GM21619 (cell line): Measurements from ENCODE around the gene LMO3.
"Not testable (repeated sequence)": the region's sequence is repeated elsewhere in the genome, so short reads cannot be mapped to it uniquely, and the experiment has no call there.

Experiments
- ATAC-seq: cut with Tn5 transposase; IDR thresholded peaks from one replicate; pipeline ENCODE4 v1.9.1; 2021; ENCODE audit not compliant: unreplicated experiment

LMO3 gene

DNA sequence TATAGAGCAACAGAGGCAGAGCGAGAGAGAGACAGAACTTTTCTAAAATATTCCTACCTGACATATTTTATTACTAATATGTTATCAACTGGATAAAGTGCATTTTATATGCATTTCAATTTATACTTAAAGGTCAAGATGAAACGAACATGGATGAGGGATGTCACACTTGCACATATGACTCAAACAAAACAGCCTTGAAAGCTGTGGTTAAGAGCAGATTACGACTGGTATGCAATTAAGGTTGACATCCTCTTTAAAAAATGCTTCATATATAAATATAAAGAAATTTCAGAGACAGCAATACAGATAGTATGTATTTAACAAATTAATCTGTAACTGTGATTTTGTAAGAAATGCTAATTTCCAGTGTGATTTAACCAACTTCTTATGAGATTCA, 52.5 kb downstream of the LMO3 start:
- no peak for ATAC-seq

DNA sequence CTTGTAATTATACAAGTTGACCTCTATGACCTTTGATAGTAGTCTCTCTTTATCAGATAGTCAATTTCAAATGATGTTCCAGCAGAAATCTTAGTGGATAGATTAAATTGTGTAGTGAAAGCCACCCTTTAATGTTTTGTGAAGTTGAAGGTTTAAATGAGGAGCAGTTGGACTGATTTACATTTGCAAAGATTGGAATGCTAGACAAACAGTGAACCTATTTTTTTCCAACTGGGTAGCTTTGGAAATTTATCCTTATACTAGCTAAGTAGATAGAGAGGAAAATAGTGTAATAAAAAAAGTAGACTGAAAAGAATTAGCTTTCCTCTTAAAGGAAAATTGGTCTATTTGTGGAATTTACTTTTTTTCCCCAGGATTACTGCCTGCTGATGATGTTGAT, 53.7 kb downstream of the LMO3 start:
- ATAC-seq, result no peak

DNA sequence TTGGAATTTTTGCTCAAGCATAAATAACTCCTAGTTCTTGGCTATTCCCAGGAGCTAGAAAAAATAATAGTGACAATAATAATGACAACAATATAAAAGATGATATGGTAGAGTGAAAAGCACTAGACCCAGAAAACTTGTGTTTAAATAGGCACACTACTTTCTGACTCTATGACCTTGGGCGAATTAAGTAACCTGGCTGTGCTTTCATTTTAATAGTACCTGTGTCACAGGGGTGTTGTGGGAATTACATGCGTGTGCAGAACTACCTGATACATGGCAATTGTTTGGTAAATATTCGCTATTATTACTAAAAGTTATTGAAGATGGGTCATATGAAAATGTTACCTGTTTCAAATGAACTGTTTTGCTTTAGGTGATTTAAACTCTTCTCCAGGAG, 60.1 kb downstream of the LMO3 start:
- no peak for ATAC-seq

DNA sequence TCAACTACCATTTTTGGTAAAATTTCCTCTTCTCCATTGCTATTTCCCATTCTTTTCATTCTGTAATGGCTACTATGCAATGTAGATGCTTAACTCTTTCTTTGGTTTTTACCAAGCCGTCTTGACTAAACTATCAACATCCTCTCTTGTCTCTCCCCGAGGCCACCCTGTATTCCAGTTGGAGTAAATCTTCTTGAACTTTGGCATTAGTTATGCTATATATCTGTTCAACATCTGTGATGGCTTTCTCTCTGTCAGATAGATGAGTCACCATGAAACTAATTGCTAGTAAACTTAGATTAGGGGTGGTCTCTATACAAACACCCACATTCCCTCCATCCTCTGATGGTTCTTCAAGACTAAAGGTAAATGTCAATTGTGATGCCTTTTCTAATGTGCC, 63.4 kb downstream of the LMO3 start:
- ATAC-seq, result no peak

DNA sequence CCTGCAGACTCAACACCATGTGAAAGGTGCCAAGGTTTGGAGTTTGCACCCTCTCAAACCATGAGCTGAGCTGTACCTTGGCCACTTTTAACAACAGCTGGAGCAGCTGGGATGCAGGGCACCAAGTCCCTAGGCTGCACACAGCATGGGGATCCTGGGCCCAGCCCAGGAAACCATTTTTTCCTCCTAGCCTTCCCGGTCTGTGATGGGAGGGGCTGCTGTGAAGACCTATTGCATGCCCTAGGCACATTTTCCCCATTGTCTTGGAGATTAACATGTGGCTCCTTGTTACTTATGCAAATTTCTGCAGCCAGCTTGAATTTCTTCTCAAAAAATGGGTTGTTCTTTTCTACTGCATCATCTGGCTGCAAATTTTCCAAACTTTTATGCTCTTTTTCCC, 68.3 kb downstream of the LMO3 start:
- ATAC-seq, result not testable (repeated sequence)

DNA sequence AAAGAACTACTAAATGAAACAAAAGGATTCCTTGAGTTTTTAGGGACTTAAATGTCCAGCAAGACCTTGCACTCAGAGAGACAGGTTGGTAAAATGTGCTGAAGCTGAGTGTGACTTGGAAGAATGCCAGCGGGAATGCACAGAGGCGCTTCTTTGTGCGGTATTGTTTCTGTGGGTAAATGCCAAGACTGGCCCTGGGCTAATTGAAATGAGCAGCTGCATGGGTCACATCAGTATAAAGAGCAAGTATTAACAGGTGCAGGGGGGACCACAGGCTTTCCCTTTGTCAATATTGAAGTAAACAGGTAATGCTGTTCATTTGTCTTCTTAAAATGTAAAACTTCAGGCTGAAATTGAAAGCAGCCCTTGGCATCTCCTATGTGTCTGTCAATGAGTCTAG, 74.3 kb downstream of the LMO3 start:
- ATAC-seq, result no peak

DNA sequence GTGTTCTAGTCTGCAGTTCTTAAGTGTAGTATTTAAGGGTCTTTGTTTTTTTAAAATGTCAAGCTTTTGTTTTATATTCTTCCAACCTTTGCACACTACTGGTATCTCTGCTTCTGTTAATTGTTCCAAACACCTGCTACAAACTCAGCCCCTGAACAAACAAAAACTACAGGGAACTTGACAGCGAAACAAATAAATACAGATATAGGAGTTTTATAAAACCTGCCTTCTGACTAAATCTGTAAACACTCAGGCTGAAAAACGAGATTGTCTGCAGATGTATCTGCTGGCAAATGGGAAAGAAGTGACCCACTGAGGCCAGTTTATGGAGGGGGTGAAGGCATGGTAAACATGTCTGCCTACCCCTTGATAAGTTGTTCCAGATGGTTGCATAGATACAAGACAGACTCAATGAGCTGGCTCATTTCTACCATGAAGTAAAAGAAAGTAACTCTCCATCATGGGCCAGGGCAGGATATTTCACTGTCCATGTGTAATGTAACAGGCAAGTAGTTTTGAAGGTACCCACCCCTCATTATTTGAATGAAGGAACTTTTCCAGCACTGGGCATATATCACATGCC, 75.6 kb downstream of the LMO3 start:
- ATAC-seq, result no peak

DNA sequence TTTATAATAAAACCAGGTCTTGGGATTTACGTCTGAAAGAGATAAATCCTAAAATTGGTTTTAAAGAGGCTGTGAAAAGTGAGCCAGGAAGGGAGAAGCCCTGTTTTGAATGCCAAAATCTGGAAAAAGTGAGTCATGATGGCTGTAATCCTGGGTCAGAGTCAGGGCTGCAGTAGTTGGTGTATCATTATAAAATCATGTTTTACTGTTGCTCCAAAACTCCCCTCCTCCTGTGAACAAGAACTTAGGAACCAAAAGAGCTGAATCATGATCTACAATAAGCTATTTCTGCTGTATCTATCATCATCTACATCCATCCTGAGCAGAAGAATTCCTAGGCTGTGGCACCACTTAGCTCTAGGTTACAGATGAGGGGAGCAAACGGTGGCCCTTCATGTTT, 79.3 kb downstream of the LMO3 start:
- ATAC-seq, result no peak

DNA sequence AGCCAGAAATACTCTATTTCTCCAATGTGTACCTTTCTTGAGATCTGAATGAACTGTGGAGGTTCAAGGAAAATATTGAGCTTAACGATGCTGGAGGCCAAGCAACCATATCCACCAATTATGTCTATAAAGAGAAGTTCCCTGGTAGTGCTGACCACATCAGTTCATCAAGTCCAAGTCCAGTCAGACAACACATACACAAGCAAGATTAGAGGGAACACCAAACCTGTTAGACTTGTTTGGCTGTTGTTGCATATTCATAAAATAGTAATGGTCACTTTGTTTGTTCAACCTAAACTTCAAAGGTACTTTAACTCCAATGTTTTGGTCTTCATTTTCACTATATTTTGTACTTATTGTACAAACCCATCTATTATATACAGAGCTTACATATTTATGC, 81.6 kb downstream of the LMO3 start:
- no peak for ATAC-seq

DNA sequence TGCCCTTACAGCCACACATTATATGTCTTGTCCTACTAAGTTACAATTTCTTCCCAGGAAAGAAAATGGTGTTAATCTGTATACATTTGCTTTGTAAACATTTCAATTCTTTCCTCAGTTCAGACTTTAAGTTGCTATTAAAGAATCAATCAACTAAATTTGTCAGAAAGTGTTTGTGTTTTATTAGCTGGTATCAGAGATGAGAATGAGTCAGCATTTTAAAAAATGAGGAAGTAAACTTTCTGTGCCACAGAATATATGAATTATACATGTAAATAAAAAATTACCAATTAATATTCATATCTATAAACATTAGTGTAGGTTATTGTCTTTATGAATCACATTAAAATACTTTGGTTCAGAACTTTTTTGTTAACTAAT, 82.0 kb downstream of the LMO3 start:
- no peak for ATAC-seq

DNA sequence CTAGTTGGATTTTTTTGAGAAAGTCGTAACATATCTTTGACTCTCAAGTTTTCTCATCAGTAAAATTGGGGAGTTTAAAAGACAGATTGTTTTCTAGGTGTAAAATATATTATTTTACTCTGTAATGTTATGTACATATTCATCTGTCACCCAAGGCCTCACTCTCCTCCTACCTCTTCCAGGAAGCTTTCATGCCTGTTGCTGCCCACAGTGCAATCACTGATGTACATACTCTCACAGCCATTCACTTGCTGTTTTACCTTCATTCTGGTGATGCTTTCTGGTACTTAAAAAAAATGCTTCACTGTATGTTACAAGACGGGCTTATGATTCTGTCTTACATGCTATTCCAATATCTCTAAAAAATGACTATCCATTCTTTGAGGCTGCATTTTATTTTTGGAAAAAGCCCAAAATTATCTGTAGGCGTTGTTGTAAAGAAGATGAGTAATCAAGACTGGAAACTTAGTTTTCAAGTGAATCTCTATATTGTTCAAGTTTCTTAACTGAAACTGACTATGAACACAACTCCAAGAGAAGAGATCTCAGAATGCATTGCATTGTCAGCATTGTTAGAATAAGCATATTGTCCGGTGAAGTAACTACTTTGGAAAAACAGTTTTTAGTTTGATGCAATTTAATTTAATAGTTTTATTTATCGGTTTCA, 82.5 kb downstream of the LMO3 start:
- no peak for ATAC-seq

DNA sequence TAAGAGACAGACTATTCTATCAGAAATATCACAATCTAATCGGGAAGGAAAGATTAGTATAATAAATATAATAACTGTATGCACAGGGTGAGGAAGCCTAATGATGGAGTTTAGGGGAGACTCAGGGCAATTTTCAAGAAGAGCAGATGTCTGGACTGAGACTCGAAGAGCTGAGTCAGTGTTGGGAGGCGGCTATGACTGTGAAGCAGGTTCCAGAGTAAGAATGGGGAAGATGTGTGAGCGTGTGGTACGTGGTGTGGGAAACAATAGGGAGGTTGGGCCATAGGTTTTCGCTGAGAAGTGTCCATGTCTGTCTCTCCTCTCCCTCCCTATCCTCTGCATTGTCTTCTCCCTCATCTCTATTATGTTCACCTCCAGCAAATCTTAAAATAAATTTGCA, 85.6 kb downstream of the LMO3 start:
- ATAC-seq, result no peak

DNA sequence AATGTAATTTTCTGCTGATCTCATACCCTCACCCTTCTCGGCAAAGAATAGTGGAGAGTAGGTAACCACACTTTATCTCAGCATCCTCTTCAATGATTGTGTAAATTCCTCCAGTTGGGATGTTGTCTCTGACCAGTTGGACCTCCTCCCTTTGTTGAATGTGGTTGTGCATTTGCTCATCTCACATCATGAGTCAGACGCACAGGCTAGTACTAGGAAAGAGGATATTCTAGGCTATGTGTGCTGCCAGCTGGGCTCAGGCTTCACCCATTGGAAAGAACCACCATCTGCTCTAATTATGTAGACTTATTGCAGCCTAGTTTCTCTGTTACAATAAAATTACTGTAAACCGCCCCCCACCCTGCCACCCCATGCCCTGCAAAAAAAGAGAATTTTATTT, 90.3 kb downstream of the LMO3 start:
- no peak for ATAC-seq

DNA sequence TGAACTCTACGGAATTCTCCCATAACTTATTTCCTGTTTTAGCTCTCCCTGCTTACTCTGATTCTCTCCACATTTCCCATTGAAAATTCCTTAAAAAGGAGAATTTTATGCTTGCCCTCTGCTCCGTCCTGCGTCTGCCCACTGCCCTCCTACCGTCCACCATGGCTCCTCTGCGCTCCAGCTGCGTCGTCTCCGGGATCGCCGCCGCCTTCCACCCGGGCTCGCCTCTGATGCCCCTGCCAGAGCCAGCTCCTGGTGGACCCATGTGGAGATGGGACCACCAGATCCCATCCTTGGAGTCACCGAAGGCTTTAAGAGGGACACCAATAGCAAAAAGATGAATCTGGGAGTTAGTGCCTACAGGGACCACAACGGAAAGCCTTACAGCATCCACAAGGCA, 92.7 kb downstream of the LMO3 start:
- ATAC-seq, result no peak

DNA sequence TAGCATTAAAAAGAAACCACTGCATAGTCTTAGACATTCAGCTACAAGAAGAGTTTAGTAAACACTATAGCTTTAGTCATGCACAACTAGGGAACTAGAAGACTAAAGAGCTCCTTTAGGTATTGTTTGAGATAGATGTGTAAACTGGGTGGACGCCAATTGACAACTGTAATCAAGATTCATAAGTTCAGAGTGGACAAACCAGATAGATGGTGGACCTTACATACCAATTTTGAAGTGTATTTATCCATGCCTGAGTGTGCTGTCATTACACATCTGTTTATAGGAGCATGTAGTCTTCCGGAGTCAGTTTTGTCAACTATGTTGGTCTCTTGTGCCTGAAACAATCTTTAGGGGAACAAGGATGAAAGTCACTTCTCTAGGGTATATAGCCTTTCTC, 96.6 kb downstream of the LMO3 start:
- ATAC-seq, result no peak

DNA sequence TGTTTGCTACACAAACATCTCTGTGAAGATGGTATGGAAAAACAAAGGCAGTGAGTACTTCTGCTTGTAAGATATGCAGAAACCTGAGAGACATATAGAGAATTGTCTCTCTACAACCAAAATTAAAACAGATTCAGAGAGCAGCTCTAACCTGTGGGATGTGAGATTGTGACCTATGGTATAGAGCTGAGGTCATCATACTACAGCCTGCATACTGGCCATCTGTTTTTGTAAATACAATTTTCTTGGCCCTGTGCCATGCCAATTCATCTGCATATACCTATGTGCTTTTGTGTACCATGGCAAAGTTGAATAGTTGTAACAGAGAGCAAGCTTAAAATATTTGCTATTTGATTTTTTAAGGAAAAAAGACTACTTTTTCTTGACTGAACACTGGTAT, 99.6 kb downstream of the LMO3 start:
- ATAC-seq, result no peak

DNA sequence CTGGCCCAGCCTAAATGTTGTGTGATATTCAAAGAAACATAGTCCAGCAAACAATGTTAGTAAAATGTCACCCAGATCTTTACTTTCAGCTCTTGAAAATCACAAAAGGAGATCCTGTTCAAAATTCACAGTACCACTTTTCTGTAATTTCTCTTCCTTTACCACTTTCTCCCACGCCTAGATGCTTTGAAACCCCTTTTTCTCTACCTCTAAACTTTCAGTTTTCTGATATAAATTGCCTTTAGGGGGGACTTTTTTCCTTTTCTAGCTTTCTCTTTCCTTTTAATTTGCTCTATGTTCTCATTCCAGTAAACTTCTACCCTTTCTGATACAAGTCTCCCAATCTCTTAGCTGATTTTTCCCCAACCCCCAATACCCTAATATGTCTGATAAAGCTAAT, 101.8 kb downstream of the LMO3 start:
- no peak for ATAC-seq

DNA sequence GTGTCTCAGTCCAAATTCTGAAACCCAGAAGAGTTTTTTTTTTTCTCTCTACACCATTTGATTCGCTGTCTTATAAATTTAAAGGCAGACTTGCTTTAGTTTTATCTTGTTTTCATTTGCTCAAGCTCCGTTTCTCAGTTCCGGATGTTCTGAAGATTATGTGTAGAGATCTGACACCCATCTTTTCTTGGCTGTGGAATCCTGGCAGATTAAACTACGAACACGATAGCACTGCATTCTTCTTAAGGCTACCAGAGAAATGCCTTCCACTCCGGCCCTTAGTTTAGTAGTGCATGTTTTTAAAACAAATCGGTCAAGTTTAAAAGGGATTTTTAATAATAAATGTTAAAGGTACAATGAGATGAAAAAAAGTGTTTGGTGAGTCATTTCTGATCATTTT, 106.4 kb downstream of the LMO3 start:
- ATAC-seq, result no peak
